ENCODE data around the gene NAV1. TPM values are rescaled to one million over a fixed set of nuclear protein-coding genes. Genes with fewer than 3 reads are reported as not detected.
"Not testable (repeated sequence)": the region's sequence is repeated elsewhere in the genome, so short reads cannot be mapped to it uniquely, and the experiment has no call there.

Gene NAV1
- total RNA-seq, 4 donors from 2014 or later, result 11.4 to 35.8 (median 18.0) TPM

- Histone ChIP-seq H3K9me3 (no peaks in the 10 kb centered on the region), H3K36me3 (no peaks in the 10 kb centered on the region), H3K27me3 (no peaks in the 10 kb centered on the region), H3K4me1 (peaks cover 0 to 4% (median 0%) of the 10 kb centered on the region in 3 donors), H3K4me3 (no peak overlapping the region), H3K27ac (no peak overlapping the region)
- ATAC-seq, result no peak
- WGBS, 2 donors (ENCODE audit: low coverage in 1 of 2), result 64 to 100% methylated on average over 2 to 3 of the region's 3 CpGs
- TF ChIP-seq POLR2AphosphoS5 (IDR thresholded peaks at IDR 0.05), result no peak
- no peak for TF ChIP-seq EP300 (IDR thresholded peaks at IDR 0.05)
- TF ChIP-seq, protein P1, sequence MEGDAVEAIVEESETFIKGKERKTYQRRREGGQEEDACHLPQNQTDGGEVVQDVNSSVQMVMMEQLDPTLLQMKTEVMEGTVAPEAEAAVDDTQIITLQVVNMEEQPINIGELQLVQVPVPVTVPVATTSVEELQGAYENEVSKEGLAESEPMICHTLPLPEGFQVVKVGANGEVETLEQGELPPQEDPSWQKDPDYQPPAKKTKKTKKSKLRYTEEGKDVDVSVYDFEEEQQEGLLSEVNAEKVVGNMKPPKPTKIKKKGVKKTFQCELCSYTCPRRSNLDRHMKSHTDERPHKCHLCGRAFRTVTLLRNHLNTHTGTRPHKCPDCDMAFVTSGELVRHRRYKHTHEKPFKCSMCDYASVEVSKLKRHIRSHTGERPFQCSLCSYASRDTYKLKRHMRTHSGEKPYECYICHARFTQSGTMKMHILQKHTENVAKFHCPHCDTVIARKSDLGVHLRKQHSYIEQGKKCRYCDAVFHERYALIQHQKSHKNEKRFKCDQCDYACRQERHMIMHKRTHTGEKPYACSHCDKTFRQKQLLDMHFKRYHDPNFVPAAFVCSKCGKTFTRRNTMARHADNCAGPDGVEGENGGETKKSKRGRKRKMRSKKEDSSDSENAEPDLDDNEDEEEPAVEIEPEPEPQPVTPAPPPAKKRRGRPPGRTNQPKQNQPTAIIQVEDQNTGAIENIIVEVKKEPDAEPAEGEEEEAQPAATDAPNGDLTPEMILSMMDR (IDR thresholded peaks at IDR 0.05), result no peak
- no peak for TF ChIP-seq POLR2A (IDR thresholded peaks at IDR 0.05)
Observed at GRCh38 chr1:201575912-201576311, 37.0 kb downstream of the NAV1 start.

DNA sequence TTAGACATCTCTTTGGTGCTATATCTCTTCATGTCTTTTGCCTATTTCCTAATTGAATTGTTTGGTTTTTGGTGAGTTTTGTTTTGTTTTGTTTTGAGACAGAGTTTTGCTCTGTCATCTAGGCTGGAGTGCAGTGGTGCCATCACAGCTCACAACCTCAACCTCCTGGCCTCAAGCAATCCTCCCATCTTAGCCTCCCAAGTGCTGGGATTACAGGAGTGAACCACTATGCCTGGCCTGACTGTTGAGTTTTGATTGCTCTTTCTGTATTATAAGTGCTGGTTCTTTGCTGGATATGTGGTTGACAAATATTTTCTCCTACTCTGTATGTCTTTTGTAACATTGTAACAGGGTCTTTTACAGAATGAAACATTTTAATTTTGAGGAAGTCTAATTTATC, 38.0 kb downstream of the NAV1 start:
- Histone ChIP-seq H3K4me1 (no peaks in the 10 kb centered on the region), H3K36me3 (no peaks in the 10 kb centered on the region), H3K9me3 (no peaks in the 10 kb centered on the region), H3K27me3 (no peaks in the 10 kb centered on the region), H3K4me3 (no peak overlapping the region), H3K27ac (no peak overlapping the region)
- no peak for ATAC-seq
- TF ChIP-seq POLR2A (IDR thresholded peaks at IDR 0.05), result no peak
- no peak for TF ChIP-seq POLR2AphosphoS5 (IDR thresholded peaks at IDR 0.05)
- TF ChIP-seq EP300 (IDR thresholded peaks at IDR 0.05), result no peak
- TF ChIP-seq, protein P1 (IDR thresholded peaks at IDR 0.05), result no peak

DNA sequence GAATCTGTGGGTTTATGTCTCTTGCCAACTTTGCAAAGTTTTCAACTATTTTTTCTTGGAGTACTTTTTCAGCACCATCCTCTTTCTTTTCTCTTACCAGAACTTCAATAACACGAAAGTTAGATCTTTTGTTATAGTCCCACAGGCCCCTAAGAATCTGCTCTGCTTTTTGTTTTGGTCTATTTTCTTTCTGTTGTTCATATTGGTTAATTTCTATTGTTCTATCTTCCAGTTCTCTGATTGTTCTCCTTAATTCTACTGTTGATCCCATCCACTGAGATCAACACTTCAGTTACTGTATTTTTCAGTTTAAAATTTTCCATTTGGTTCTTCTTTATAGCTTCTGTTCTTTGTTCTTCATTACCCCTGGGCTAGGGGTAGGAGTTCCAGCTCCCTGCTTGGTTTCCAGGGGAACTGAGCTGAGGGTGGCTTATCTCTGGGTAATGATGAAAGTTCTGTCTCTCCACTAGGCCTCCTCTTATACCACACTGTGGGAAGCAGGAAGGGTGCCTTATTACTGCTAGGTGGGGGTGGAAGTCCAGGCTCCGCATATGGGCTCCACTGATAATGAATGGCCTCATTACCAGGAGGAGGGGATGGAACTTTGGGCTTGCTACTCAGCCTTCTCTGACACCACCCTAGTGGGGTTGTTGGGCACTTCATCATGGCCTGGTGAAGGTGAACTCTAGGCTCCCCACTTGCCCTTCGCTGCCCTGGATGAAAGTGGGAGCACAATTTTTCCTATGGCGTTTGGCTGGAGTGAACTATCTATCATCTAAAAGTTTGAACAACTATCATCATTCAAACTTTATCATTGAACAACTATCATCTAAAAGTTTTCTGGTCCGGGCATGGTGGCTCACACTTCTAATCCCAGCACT, 39.3 kb downstream of the NAV1 start:
- no peak for ATAC-seq
- Histone ChIP-seq H3K27me3 (no peaks in the 10 kb centered on the region), H3K27ac (no peak overlapping the region), H3K9me3 (no peaks in the 10 kb centered on the region), H3K36me3 (no peaks in the 10 kb centered on the region), H3K4me3 (no peak overlapping the region), H3K4me1 (peaks cover 0 to 12% (median 12%) of the 10 kb centered on the region in 3 donors)
- TF ChIP-seq, protein P1 (IDR thresholded peaks at IDR 0.05), result no peak
- TF ChIP-seq POLR2A (IDR thresholded peaks at IDR 0.05) (no peak), POLR2AphosphoS5 (IDR thresholded peaks at IDR 0.05) (no peak), EP300 (IDR thresholded peaks at IDR 0.05) (no peak)
- 90 to 100% methylated on average over 2 of the region's 5 CpGs for WGBS, 2 donors (ENCODE audit: low coverage in 1 of 2)

DNA sequence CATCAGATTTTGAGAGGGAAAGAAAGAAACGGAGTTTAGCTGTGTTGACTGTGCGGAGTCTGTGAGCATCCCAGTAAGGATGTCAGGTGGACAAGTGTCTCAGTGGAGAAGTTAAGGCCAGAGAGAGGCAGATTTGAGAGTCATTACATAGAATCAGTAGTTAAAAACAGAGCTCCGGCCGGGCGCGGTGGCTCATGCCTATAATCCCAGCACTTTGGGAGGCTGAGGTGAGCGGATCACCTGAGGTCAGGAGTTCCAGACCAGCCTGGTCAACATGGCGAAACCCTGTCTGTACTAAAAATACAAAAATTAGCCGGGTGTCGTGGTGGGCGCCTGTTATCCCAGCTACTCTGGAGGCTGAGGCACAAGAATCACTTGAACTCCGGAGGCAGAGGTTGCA, 42.4 kb downstream of the NAV1 start:
- not testable (repeated sequence) for H3K27ac ChIP-seq, ATAC-seq
- WGBS, 2 donors (ENCODE audit: low coverage in 1 of 2), result 89 to 98% methylated on average over 5 to 12 of the region's 12 CpGs

DNA sequence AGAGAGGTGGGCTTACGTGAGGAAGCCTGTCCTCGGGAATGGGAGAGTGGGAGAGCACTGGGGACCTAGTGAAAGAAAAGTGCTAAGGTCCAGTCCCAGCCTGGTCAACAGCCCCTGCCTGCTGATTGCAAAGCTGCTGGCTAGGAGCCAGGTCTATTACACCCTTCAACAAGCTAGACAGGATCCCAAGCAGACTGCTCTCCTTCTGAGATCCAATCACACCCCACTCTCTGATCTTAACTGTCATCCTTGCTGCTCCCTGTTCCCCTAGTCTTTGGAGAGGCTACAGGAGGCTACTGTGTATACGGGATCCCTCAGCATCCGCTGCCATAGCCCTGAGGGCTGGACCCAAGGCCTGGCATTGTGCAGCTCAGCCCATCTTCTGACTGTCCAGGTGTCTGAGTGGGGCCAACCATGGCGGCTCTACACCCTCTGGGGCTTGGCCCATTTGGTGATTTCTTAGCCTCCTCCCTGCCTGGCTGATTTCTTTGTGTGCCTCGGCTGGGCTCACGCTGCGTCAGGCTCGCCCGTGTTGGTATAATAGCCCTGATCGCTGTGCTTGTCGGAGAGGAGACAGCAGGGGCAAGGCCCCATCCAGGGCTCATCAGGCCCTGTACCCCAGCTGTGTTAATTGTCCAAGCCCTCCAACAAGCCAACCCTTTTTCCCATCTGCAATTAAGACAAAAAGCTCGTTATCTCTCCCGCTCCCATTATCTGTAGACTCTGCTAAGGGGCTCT, 43.9 kb downstream of the NAV1 start:
- Histone ChIP-seq H3K4me3 (no peak overlapping the region), H3K9me3 (no peaks in the 10 kb centered on the region), H3K4me1 (peaks cover 0 to 25% (median 20%) of the 10 kb centered on the region in 3 donors), H3K36me3 (no peaks in the 10 kb centered on the region), H3K27me3 (no peaks in the 10 kb centered on the region), H3K27ac (no peak overlapping the region)
- WGBS, 2 donors (ENCODE audit: low coverage in 1 of 2), result 82 to 92% methylated on average over 5 to 9 of the region's 14 CpGs
- ATAC-seq, result no peak
- TF ChIP-seq POLR2A (IDR thresholded peaks at IDR 0.05) (no peak), POLR2AphosphoS5 (IDR thresholded peaks at IDR 0.05) (no peak), EP300 (IDR thresholded peaks at IDR 0.05) (no peak)
- TF ChIP-seq, protein P1 (IDR thresholded peaks at IDR 0.05), result no peak

More for the DNA sequence above, 42.4 kb downstream of the NAV1 start:
- not testable (repeated sequence) for H3K4me3 ChIP-seq, H3K9me3 ChIP-seq, H3K27me3 ChIP-seq, H3K36me3 ChIP-seq
- H3K4me1 ChIP-seq, result peaks cover 0 to 25% (median 20%) of the 10 kb centered on the region in 3 donors
